ENCODE data around the gene LRCH3. TPM values are rescaled to one million over a fixed set of nuclear protein-coding genes. Genes with fewer than 3 reads are reported as not detected.

LRCH3 gene
- total and polyA plus RNA-seq, 8 donors, result 5.4 to 26.1 (median 13.9) TPM

DNA sequence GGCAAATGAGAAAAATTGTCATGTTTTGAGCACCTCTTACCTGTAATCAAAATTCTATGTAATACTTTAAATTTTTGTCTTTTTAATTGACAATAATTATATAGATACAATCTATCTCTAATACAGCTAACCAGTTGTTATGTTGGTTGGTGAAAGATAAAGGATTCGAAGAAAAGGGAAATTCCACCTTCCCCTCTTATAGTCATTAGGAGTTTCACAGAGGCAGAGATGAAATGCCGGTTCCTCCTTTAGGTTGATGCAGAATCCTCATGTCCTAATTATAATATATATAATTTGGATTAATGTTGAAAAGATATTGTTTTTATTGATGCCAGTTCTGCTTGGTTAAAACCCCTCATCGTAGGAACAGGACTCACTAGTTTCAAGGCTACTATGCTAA lies 67.1 kb downstream of the LRCH3 start:
- Histone ChIP-seq H3K27me3 (no peaks in the 10 kb centered on the region), H3K27ac (no peak overlapping the region), H3K36me3 (peaks cover 0 to 20% (median 0%) of the 10 kb centered on the region in 3 donors), H3K9me3 (no peaks in the 10 kb centered on the region), H3K4me3 (no peak overlapping the region), H3K4me1 (no peaks in the 10 kb centered on the region)
- TF ChIP-seq, protein P1, sequence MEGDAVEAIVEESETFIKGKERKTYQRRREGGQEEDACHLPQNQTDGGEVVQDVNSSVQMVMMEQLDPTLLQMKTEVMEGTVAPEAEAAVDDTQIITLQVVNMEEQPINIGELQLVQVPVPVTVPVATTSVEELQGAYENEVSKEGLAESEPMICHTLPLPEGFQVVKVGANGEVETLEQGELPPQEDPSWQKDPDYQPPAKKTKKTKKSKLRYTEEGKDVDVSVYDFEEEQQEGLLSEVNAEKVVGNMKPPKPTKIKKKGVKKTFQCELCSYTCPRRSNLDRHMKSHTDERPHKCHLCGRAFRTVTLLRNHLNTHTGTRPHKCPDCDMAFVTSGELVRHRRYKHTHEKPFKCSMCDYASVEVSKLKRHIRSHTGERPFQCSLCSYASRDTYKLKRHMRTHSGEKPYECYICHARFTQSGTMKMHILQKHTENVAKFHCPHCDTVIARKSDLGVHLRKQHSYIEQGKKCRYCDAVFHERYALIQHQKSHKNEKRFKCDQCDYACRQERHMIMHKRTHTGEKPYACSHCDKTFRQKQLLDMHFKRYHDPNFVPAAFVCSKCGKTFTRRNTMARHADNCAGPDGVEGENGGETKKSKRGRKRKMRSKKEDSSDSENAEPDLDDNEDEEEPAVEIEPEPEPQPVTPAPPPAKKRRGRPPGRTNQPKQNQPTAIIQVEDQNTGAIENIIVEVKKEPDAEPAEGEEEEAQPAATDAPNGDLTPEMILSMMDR (IDR thresholded peaks at IDR 0.05), result no peak
- ATAC-seq (no peak), DNase-seq (no peak), FAIRE-seq (no peak)
- 88 to 89% methylated on average over 3 of the region's 3 CpGs for WGBS, 2 donors
- intact Hi-C loops (cut with DNase I), result no loop called here

DNA sequence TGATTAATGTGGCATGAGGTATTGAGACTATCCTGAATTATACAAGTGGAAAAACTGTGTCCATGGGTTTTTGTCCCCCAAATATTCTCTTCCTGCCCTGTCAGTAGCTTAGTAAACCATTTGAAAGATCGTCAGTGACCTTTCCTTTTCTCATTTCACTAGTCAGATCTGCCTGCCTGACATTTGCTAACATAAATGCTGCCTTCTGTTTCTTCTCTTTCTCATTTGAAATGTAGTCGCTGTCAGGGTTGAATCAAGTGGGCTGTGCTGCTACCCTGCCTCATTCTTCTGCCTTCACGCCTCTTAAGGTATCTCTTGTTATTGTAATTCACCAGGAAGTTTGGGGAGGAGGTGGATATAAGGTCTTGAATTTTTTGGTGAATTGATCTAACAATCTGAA lies 67.5 kb downstream of the LRCH3 start:
- Histone ChIP-seq H3K9me3 (no peaks in the 10 kb centered on the region), H3K27me3 (no peaks in the 10 kb centered on the region), H3K36me3 (peaks cover 0 to 20% (median 0%) of the 10 kb centered on the region in 3 donors), H3K4me1 (no peaks in the 10 kb centered on the region), H3K4me3 (no peak overlapping the region), H3K27ac (no peak overlapping the region)
- TF ChIP-seq, protein P1 (IDR thresholded peaks at IDR 0.05), result no peak
- intact Hi-C loops (cut with DNase I), result no loop called here
- ATAC-seq (no peak), DNase-seq (no peak), FAIRE-seq (no peak)
- 77 to 89% methylated on average over 3 of the region's 3 CpGs for WGBS, 2 donors

DNA sequence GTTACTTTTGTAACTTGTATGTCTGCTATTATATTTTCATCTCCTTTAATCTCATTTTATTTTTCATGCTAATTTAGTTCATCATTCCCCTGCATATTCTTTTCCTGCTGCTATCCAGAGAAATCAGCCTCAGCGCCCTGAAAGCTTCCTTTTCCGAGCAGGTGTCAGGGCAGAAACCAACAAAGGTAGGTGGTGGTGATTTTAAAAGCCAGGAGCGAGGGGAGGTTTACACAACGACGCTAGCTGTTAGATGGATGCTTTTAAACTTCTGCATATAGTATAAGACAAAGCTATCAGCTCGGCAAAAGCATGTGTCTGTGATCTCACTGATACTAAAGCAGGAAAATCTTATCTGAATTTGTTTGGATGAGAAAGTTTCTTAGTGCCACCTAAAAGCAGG lies 75.0 kb downstream of the LRCH3 start:
- no peak overlapping the region for H3K4me3 ChIP-seq
- TF ChIP-seq, protein P1 (IDR thresholded peaks at IDR 0.05), result no peak
- no peak for DNase-seq
- no peaks in the 10 kb centered on the region for H3K27me3 ChIP-seq
- H3K4me1 ChIP-seq, result no peaks in the 10 kb centered on the region
- no peak for ATAC-seq
- intact Hi-C loops (cut with DNase I), result no loop called here
- no peak for FAIRE-seq
- no peaks in the 10 kb centered on the region for H3K9me3 ChIP-seq
- no peak overlapping the region for H3K27ac ChIP-seq
- WGBS, 2 donors, result 94 to 99% methylated on average over 6 of the region's 6 CpGs
- H3K36me3 ChIP-seq, result peaks cover 0 to 6% (median 0%) of the 10 kb centered on the region in 3 donors

DNA sequence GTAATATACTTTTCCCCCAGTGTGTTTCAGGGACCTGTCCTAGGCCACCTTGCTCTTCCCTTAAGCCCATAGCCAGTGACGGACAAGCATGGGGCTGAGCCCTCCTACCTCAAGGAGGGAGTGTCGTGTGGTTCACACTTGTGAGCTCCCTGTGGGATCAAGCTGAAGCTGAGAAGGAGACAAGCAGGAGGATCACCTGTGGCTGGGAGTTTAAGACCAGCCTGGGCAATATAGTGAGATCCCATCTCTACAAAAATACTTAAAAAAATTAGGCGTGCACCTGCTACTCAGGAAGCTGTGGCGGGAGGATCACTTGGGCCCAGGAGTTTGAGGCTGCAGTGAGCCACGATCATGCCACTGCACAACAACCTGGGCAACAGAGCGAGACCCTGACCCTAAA lies 82.3 kb downstream of the LRCH3 start:
- WGBS, 2 donors, result 96 to 97% methylated on average over 6 of the region's 6 CpGs

DNA sequence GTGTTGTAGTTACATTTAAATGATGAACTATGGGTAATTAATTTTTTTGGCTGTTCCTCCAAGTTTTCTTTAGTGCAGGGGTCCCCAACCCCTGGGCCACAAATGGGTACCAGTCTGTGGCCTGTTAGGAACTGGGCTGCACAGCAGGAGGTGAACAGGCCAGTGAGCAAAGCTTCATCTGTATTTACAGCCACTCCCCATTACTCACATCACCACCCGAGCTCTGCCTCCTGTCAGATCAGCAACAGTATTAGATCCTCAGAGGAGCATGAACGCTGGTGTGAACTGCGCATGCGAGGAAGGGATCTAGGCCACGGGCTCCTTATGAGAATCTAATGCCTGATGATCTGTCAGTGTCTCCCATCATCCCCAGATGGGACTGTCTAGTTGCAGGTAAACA lies 83.0 kb downstream of the LRCH3 start:
- ATAC-seq (no peak), DNase-seq (no peak), FAIRE-seq (no peak)
- no peaks in the 10 kb centered on the region for H3K27me3 ChIP-seq
- no peak overlapping the region for H3K4me3 ChIP-seq
- 96% methylated on average over 5 of the region's 5 CpGs for WGBS, 2 donors
- no peaks in the 10 kb centered on the region for H3K9me3 ChIP-seq
- no peaks in the 10 kb centered on the region for H3K4me1 ChIP-seq
- no peak overlapping the region for H3K27ac ChIP-seq
- peaks cover 0 to 24% (median 6%) of the 10 kb centered on the region in 3 donors for H3K36me3 ChIP-seq
- TF ChIP-seq, protein P1 (IDR thresholded peaks at IDR 0.05), result no peak
- intact Hi-C loops (cut with DNase I), result no loop called here

More for the DNA sequence above, 82.3 kb downstream of the LRCH3 start:
- Histone ChIP-seq H3K4me3 (no peak overlapping the region), H3K9me3 (no peaks in the 10 kb centered on the region), H3K27ac (no peak overlapping the region), H3K4me1 (no peaks in the 10 kb centered on the region), H3K36me3 (peaks cover 0 to 24% (median 6%) of the 10 kb centered on the region in 3 donors), H3K27me3 (no peaks in the 10 kb centered on the region)
- intact Hi-C loops (cut with DNase I), result no loop called here
- TF ChIP-seq, protein P1 (IDR thresholded peaks at IDR 0.05), result no peak
- DNase-seq (no peak), ATAC-seq (no peak), FAIRE-seq (no peak)
